ENCODE measurements around the gene PCCB. TPM values are rescaled to one million over a fixed set of nuclear protein-coding genes. Genes with fewer than 3 reads are reported as not detected.

Gene PCCB
- total RNA-seq, 4 donors from 2014 or later: 12.9 to 42.8 (median 17.2) TPM

- Histone ChIP-seq H3K9me3 (peaks cover 0 to 18% of the 10 kb centered on the region in 2 donors), H3K4me3 (no peak overlapping the region), H3K36me3 (no peaks in the 10 kb centered on the region), H3K27me3 (no peaks in the 10 kb centered on the region), H3K27ac (no peak overlapping the region), H3K4me1 (no peaks in the 10 kb centered on the region)
- no peak for DNase-seq
- intact Hi-C loops (cut with DNase I; ENCODE audit: low total_unique reads): no loop called here
- TF ChIP-seq POLR2A (IDR thresholded peaks at IDR 0.05) (no peak), CTCF (IDR thresholded peaks at IDR 0.05) (no peak)
Observed at GRCh38 chr3:136276049-136276755, 26.1 kb downstream of the PCCB start.

- Histone ChIP-seq H3K4me1 (no peaks in the 10 kb centered on the region), H3K9me3 (peaks cover 0 to 20% of the 10 kb centered on the region in 2 donors), H3K36me3 (no peaks in the 10 kb centered on the region), H3K27ac (no peak overlapping the region), H3K4me3 (no peak overlapping the region), H3K27me3 (no peaks in the 10 kb centered on the region)
- intact Hi-C loops (cut with DNase I; ENCODE audit: low total_unique reads): no loop called here
- DNase-seq: no peak
- TF ChIP-seq CTCF (IDR thresholded peaks at IDR 0.05) (no peak), POLR2A (IDR thresholded peaks at IDR 0.05) (no peak)
Observed at GRCh38 chr3:136277115-136277514, 27.0 kb downstream of the PCCB start.

- Histone ChIP-seq H3K27ac (no peak overlapping the region), H3K9me3 (peaks cover 0 to 20% of the 10 kb centered on the region in 2 donors), H3K36me3 (no peaks in the 10 kb centered on the region), H3K4me1 (no peaks in the 10 kb centered on the region), H3K4me3 (no peak overlapping the region), H3K27me3 (no peaks in the 10 kb centered on the region)
- DNase-seq: no peak
- no peak for TF ChIP-seq CTCF (IDR thresholded peaks at IDR 0.05)
- no peak for TF ChIP-seq POLR2A (IDR thresholded peaks at IDR 0.05)
- intact Hi-C loops (cut with DNase I; ENCODE audit: low total_unique reads): no loop called here
Observed at GRCh38 chr3:136277634-136278033, 27.5 kb downstream of the PCCB start.

GRCh38 chr3:136279092-136279491 is 29.0 kb downstream of the PCCB start:
- no peaks in the 10 kb centered on the region for H3K27me3 ChIP-seq
- no peaks in the 10 kb centered on the region for H3K36me3 ChIP-seq
- peaks cover 0 to 20% of the 10 kb centered on the region in 2 donors for H3K9me3 ChIP-seq
- H3K4me1 ChIP-seq: no peaks in the 10 kb centered on the region
- TF ChIP-seq POLR2A (IDR thresholded peaks at IDR 0.05): no peak
- no peak for TF ChIP-seq CTCF (IDR thresholded peaks at IDR 0.05)
- intact Hi-C loops (cut with DNase I; ENCODE audit: low total_unique reads): no loop called here
- no peak for DNase-seq
- no peak overlapping the region for H3K27ac ChIP-seq
- H3K4me3 ChIP-seq: no peak overlapping the region

GRCh38 chr3:136280961-136281360 is 30.8 kb downstream of the PCCB start:
- intact Hi-C loops (cut with DNase I; ENCODE audit: low total_unique reads): no loop called here
- H3K9me3 ChIP-seq: peaks cover 0 to 20% of the 10 kb centered on the region in 2 donors
- no peak for TF ChIP-seq POLR2A (IDR thresholded peaks at IDR 0.05)
- TF ChIP-seq CTCF (IDR thresholded peaks at IDR 0.05): no peak
- no peak for DNase-seq
- H3K36me3 ChIP-seq: no peaks in the 10 kb centered on the region
- H3K27me3 ChIP-seq: no peaks in the 10 kb centered on the region
- no peaks in the 10 kb centered on the region for H3K4me1 ChIP-seq
- H3K4me3 ChIP-seq: no peak overlapping the region
- no peak overlapping the region for H3K27ac ChIP-seq
